Lung (tissue), 12 donors: ENCODE results near the gene CLSTN2. TPM values are rescaled to one million over a fixed set of nuclear protein-coding genes. Genes with fewer than 3 reads are reported as not detected.

Experiments used
- ATAC-seq: fragments of 200-7000 bp; cut with Tn5 transposase; one replicate; pipeline ENCODE4 v1.9.1; 2020; ENCODE audit warnings: moderate number of reproducible peaks; ENCODE audit not compliant: insufficient read depth, low FRiP score
- DNase-seq, 3 donors: peaks; one replicate each; pipeline ENCODE4 v3.0.0-alpha.2; 2013 to 2017
- H3K27ac ChIP-seq, 2 donors: one replicate each; pipeline ENCODE4 v1.5.1; 2013; ENCODE audit warnings: mild to moderate bottlenecking in 2 of 2, moderate library complexity in 2 of 2, control low read depth in 1 of 2, inconsistent platforms in 1 of 2, low read depth in 1 of 2, low read length in 1 of 2
- H3K27me3 ChIP-seq, 3 donors: one replicate each; pipeline ENCODE4 v1.5.1; 2013; ENCODE audit warnings: low read length in 2 of 3; ENCODE audit not compliant: control insufficient read depth in 3 of 3, insufficient read depth in 3 of 3
- H3K36me3 ChIP-seq, 4 donors: one replicate each; pipeline ENCODE4 v1.5.1; 2013; ENCODE audit warnings: low read length in 4 of 4, mild to moderate bottlenecking in 1 of 4, moderate library complexity in 1 of 4; ENCODE audit not compliant: control insufficient read depth in 4 of 4, insufficient read depth in 4 of 4
- H3K4me1 ChIP-seq, 5 donors: one replicate each; pipeline ENCODE4 v1.5.1; 2013; ENCODE audit warnings: low read length in 5 of 5, mild to moderate bottlenecking in 2 of 5, moderate library complexity in 1 of 5; ENCODE audit not compliant: control insufficient read depth in 5 of 5, insufficient read depth in 5 of 5
- H3K4me3 ChIP-seq: one replicate; pipeline ENCODE4 v1.5.1; 2013; ENCODE audit warnings: mild to moderate bottlenecking, control low read depth, moderate library complexity
- H3K9ac ChIP-seq, 2 donors: one replicate each; pipeline ENCODE4 v1.5.1; 2013; ENCODE audit warnings: low read length in 2 of 2, control low read depth in 1 of 2; ENCODE audit not compliant: insufficient read depth in 1 of 2
- H3K9me3 ChIP-seq, 4 donors: one replicate each; pipeline ENCODE4 v1.5.1; 2013; ENCODE audit warnings: low read length in 3 of 4, mild to moderate bottlenecking in 1 of 4, moderate library complexity in 1 of 4; ENCODE audit not compliant: control insufficient read depth in 4 of 4, insufficient read depth in 3 of 4
- CTCF ChIP-seq: IDR thresholded peaks from 2 replicates; pipeline ENCODE4 v1.5.1; 2012; ENCODE audit warnings: mild to moderate bottlenecking; ENCODE audit errors: control extremely low read depth, extremely low read depth
- WGBS, 2 donors: extraction: QIAGEN DNeasy Blood & Tissue Kit; methylation state at CpG; one replicate each; pipeline ENCODE4 v1.1.7; 2013; 5-methylcytosine and 5-hydroxymethylcytosine counted together
- polyA plus RNA-seq, 2 donors: library from polyadenylated mRNA; stranded (reverse); fragments of 200-250 nt; gene quantifications; one replicate each; pipeline ENCODE4 v1.2.1, GENCODE V29; 2013
- total RNA-seq, 2 donors: library from RNA; depleted of rRNA in 1 of 2; stranded (reverse); fragments of >200 nt in 1 of 2; gene quantifications; one replicate each; pipeline ENCODE4 v1.2.1, GENCODE V29; 2014 to 2021
- donor health status: control.
- donor health status: control.
- donor health status: Bipolar disorder and iron deficiency.
- donor health status: healthy.
- donor health status: DM: yes; HTN: yes; CAD: no.

CLSTN2 gene
- total and polyA plus RNA-seq, 4 donors: 0.07 to 2.4 (median 1.3) TPM

GRCh38 chr3:140077406-140077805, 142.4 kb downstream of the CLSTN2 start:
- ATAC-seq: no peak
- Histone ChIP-seq H3K4me3 (no peak overlapping the region), H3K36me3 (no peaks in the 10 kb centered on the region), H3K27me3 (no peaks in the 10 kb centered on the region), H3K9ac (no peak overlapping the region), H3K4me1 (no peaks in the 10 kb centered on the region), H3K9me3 (no peaks in the 10 kb centered on the region), H3K27ac (no peak overlapping the region)
- 92 to 96% methylated on average over 3 of the region's 3 CpGs for WGBS, 2 donors
- no peak for TF ChIP-seq CTCF
- no peak for DNase-seq

GRCh38 chr3:140078343-140078742, 143.4 kb downstream of the CLSTN2 start:
- Histone ChIP-seq H3K9me3 (no peaks in the 10 kb centered on the region), H3K4me3 (no peak overlapping the region), H3K27me3 (no peaks in the 10 kb centered on the region), H3K36me3 (no peaks in the 10 kb centered on the region), H3K27ac (no peak overlapping the region), H3K9ac (no peak overlapping the region), H3K4me1 (no peaks in the 10 kb centered on the region)
- no peak for DNase-seq
- 82 to 87% methylated on average over 4 of the region's 4 CpGs for WGBS, 2 donors
- TF ChIP-seq CTCF: no peak
- ATAC-seq: no peak

- WGBS, 2 donors: 88 to 93% methylated on average over 1 of the region's 1 CpG
These were observed 144.0 kb downstream of the CLSTN2 start for GRCh38 chr3:140078940-140079339.

More at GRCh38 chr3:140078940-140079339, 144.0 kb downstream of the CLSTN2 start:
- Histone ChIP-seq H3K4me3 (no peak overlapping the region), H3K27me3 (no peaks in the 10 kb centered on the region), H3K36me3 (no peaks in the 10 kb centered on the region), H3K4me1 (no peaks in the 10 kb centered on the region), H3K27ac (no peak overlapping the region), H3K9ac (no peak overlapping the region), H3K9me3 (no peaks in the 10 kb centered on the region)
- no peak for TF ChIP-seq CTCF
- DNase-seq (no peak), ATAC-seq (no peak)
